G401 (cell line): ENCODE data around the gene FAM47E. TPM values are rescaled to one million over a fixed set of nuclear protein-coding genes. Genes with fewer than 3 reads are reported as not detected.
"Not testable (repeated sequence)": the region's sequence is repeated elsewhere in the genome, so short reads cannot be mapped to it uniquely, and the experiment has no call there.

Source experiments
- DNase-seq: peaks from one replicate; pipeline ENCODE4 v3.0.0-alpha.2; 2015; ENCODE audit warnings: low spot score
- in situ Hi-C: cut with HindIII; loops from 2 replicates; pipeline ENCODE4 v1.10.0; 2016; ENCODE audit warnings: low sequenced_read_pairs, mixed read lengths
- total RNA-seq: library from RNA; depleted of rRNA; stranded (reverse); fragments of >200 nt; shearing (Covaris generic); gene quantifications from 2 replicates; pipeline ENCODE4 v1.2.3, GENCODE V29; 2014

FAM47E gene
- total RNA-seq, 1 experiment from 2014 or later = 0.37 TPM

- DNase-seq = no peak
- in situ Hi-C loops = no loop called here
Measured at GRCh38 chr4:76283900-76284299, 32.4 kb downstream of the FAM47E start.

GRCh38 chr4:76287811-76288210 lies 36.3 kb downstream of the FAM47E start:
- in situ Hi-C loops, DNase-seq: not testable (repeated sequence)

GRCh38 chr4:76292730-76293129 lies 41.2 kb downstream of the FAM47E start:
- DNase-seq = no peak
- in situ Hi-C loops = no loop called here

GRCh38 chr4:76293772-76294171 lies 42.3 kb downstream of the FAM47E start:
- in situ Hi-C loops = no loop called here
- DNase-seq = no peak

- DNase-seq = no peak
- in situ Hi-C loops = no loop called here
Measured at GRCh38 chr4:76296286-76296820, 44.8 kb downstream of the FAM47E start.

- DNase-seq = no peak
- in situ Hi-C loops = no loop called here
Measured at GRCh38 chr4:76298227-76298626, 46.7 kb downstream of the FAM47E start.

- no peak for DNase-seq
- in situ Hi-C loops = no loop called here
Measured at GRCh38 chr4:76300012-76300411, 48.5 kb downstream of the FAM47E start.

- no peak for DNase-seq
- in situ Hi-C loops = no loop called here
Measured at GRCh38 chr4:76301068-76301774, 49.7 kb downstream of the FAM47E start.

- DNase-seq = no peak
- in situ Hi-C loops = no loop called here
Measured at GRCh38 chr4:76301775-76302162, 50.2 kb downstream of the FAM47E start.

GRCh38 chr4:76302826-76303438 lies 51.4 kb downstream of the FAM47E start:
- DNase-seq = no peak
- in situ Hi-C loops = no loop called here

GRCh38 chr4:76305033-76305687 lies 53.6 kb downstream of the FAM47E start:
- in situ Hi-C loops = no loop called here
- no peak for DNase-seq

GRCh38 chr4:76305971-76306881 lies 54.7 kb downstream of the FAM47E start, which contains the start of gene STBD1:
TSS of gene STBD1 (plus strand) at chr4:76306733. CDS start at chr4:76306770, 37 bp downstream.
- no peak for DNase-seq
- in situ Hi-C loops = no loop called here

GRCh38 chr4:76306882-76307659 lies 55.5 kb downstream of the FAM47E start:
- in situ Hi-C loops = no loop called here
- no peak for DNase-seq

GRCh38 chr4:76307660-76308014 lies 56.1 kb downstream of the FAM47E start:
- in situ Hi-C loops = no loop called here
- no peak for DNase-seq

- in situ Hi-C loops = no loop called here
- no peak for DNase-seq
Measured at GRCh38 chr4:76308548-76308947, 57.0 kb downstream of the FAM47E start.

GRCh38 chr4:76309939-76310550 lies 58.5 kb downstream of the FAM47E start:
- DNase-seq = no peak
- in situ Hi-C loops = no loop called here

GRCh38 chr4:76310683-76311082 lies 59.2 kb downstream of the FAM47E start:
- in situ Hi-C loops = no loop called here

GRCh38 chr4:76311896-76312331 lies 60.4 kb downstream of the FAM47E start:
- DNase-seq = no peak
- in situ Hi-C loops = no loop called here

More at GRCh38 chr4:76310683-76311082, 59.2 kb downstream of the FAM47E start:
- no peak for DNase-seq
